GM12874 (cell line): Measurements from ENCODE around the gene P2RX3.

Experiments used
- CTCF ChIP-seq: IDR thresholded peaks from 2 replicates; pipeline ENCODE4 v1.5.1; 2011; ENCODE audit warnings: low read depth, mild to moderate bottlenecking, control low read depth, low read length, moderate library complexity; ENCODE audit not compliant: insufficient read depth

Gene P2RX3

GRCh38 chr11:57338142-57338541 lies at the start of gene P2RX3:
Gene P2RX3 (plus strand): TSS chr11:57338352. CDS start chr11:57338551, 199 bp downstream.
- TF ChIP-seq CTCF: no peak

- no peak for TF ChIP-seq CTCF
Observed at GRCh38 chr11:57288771-57289579, 49.2 kb upstream of the P2RX3 start.

DNA sequence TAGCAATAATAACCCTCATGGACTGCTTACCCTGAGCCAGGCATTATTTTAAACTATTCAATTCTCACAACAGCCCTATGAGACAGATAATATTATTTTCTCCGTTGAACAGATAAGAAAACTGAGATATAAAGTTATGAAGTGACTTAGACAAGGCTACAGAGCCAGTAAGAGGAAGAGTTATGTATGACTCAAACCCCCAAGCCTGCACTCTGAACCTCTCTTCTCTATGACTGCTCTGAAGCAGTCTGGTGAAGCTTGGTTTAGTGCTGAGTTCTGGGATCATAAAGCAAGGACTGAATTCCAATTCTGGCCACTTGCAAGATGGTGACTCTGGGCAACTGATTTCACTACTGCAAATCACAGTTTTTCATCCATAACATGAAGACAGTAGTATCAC lies 47.9 kb upstream of the P2RX3 start:
- TF ChIP-seq CTCF: no peak

DNA sequence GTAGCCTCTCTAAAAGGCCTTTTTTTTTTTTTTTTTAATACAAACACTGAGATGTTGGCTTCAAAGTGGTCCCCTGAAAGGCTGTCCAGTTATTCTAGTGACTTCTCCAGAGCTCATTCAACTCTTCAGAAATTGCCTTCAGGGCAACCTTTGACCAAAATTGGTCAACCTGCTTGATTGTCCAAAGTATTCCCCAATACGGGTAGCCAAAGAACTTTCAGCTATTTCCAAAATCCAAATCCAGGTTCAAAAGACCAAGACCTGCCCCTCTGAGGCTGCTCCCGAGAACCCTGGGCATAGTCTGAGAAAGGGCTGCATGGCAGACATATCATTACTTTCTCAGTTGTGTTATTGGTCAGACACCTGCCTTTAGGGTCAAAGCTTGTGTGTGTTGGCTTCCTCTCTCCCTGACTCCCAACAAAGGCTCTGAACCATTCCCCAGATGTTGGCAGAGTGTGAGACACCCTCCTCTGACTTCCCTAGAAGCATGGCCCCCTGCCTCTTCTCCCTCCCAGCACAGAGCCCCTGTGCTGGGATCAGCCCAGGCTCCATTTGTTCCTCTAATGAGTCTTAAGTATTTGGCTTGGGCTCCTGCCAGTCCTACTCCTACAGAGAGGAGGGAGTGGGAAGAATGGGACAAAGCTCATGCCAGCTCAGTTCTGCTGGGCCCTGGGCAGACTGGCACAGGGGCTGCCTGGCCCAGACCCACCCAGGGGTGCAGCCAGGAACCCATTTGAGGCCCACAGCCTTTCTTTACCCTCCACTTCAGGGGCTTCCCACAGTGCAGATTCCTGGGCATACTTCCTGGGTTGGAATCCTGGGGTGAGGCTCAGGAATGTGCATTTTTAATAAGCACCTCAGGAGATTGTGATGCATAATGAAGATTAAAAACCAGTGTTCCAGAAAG lies 43.7 kb upstream of the P2RX3 start:
- no peak for TF ChIP-seq CTCF

GRCh38 chr11:57297221-57297620 lies 40.9 kb upstream of the P2RX3 start:
- no peak for TF ChIP-seq CTCF

GRCh38 chr11:57299150-57299737 lies 38.9 kb upstream of the P2RX3 start:
- no peak for TF ChIP-seq CTCF

DNA sequence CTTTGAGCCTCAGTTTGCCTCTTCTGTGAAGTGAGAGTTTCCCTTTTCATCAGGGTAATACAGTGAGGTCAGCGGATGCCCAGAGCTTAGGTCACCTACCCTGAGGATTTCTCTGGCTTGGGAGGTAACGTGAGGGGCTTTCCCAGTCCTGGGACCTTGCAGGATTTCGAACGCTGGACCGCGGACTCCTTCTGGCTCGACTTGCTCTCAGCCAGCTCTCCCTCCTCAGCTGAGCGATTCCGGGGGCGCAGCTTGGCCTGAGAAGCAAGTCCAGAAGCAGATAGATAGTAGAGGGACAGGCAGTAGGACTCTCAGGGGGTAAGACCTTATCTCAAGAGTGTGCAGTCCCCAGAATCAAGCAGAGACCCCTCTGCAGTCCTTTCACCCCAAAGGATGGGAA lies 37.4 kb upstream of the P2RX3 start:
- TF ChIP-seq CTCF: no peak
